Hepatic stellate cell (primary cell): ENCODE measurements around the gene PRKCA.
A peak's percentile ranks its signal among the peaks of the same experiment; 100 is the strongest.
"Not testable (repeated sequence)": the region's sequence is repeated elsewhere in the genome, so short reads cannot be mapped to it uniquely, and the experiment has no call there.

Experiments used
- DNase-seq: peaks from one replicate; pipeline ENCODE4 v3.0.0; 2011; ENCODE audit warnings: low spot score

Gene PRKCA

GRCh38 chr17:66489576-66489975 lies 187.2 kb downstream of the PRKCA start:
- DNase-seq: not testable (repeated sequence)

DNA sequence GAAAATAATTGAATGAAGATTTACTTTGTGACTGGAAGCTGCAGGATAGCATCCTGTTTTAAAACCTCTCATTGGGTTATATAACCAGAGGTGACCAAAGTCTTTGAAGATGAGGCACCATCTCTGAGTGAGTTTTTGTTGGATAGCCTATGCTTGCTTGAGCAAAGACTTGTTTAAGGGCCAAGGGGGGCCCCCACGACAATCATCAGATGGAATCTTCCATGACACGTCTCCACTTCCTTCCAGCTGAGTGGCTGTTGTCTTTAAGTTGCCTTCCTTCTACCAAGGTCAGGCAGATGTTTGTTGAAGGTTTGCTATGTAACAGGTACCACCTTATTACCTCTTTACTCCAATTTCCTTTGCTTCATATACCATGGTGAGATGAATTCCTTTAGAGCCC lies 188.8 kb downstream of the PRKCA start:
- no peak for DNase-seq

DNA sequence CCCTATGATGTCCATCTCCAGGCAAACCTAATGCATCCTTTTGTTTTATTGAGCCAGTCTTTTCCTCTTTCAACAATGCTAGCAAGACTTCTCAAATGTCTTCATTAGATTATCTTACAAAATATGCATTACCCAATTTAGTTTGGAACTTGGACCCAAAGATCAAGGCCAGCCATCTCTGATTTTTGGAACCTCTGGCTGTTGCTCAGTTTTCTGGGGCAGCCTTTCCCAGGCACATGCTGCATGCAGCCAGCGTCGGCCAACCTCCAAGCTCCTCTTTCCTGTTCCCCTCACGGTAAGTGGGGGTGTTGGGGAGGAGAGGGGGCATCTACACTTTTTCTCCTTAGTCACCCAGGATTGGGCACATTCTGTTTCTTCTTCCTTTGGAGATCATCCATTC lies 189.3 kb downstream of the PRKCA start:
- no peak for DNase-seq

DNA sequence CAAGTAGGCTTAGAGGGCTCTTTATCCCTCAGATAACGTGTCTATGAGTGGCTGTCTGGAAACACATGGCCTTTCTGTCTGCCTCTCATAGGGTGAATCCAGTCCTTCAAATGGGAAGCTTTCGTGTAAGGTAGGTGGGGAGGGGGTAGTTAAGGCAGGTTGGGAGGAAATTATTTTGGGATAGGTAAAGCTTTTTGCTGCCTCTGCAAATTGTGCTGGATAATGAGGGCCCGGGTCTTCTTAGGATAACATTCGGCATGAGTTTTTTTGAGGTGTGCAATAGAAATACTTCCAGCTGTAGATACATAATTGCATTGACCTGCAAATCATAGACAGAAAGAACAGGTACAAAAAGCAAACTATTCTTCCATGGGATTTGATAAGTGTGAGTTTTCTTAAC lies 189.7 kb downstream of the PRKCA start:
- no peak for DNase-seq

GRCh38 chr17:66492561-66493005 lies 190.2 kb downstream of the PRKCA start:
- no peak for DNase-seq

DNA sequence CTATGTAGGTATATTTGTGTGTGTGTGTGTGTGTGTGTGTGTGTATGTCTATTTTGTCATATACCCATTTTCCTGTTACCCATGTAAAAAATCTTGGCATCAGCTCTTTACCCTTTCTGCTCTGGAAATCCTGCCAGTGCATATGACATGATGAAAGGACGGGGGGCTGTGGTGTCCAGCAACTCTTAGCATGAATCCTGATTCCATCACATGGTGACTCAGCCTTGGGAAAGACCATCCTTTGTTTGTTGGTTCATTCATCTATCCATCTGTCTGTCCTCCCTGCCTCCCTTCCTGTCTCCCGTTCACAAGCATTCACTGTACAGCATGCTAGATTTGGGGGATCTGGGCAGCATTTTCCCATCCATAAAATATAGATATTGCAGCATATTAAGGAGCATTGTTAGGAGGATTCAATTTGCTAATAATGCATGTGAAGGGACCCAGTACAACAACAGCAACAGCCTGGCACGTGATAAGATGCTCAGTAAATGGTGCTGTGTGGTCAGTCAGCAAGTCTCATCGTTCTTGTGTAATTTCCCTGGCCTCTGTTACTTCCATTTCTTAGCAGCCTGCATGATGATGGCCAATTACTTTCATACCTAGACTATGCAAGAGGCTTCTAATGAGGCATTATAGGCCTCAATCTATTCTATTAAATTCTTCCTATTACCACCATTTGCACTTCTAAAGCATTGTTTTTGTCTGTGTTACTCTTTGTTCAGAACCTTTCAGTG lies 191.0 kb downstream of the PRKCA start:
- peak; percentile 37 for DNase-seq

DNA sequence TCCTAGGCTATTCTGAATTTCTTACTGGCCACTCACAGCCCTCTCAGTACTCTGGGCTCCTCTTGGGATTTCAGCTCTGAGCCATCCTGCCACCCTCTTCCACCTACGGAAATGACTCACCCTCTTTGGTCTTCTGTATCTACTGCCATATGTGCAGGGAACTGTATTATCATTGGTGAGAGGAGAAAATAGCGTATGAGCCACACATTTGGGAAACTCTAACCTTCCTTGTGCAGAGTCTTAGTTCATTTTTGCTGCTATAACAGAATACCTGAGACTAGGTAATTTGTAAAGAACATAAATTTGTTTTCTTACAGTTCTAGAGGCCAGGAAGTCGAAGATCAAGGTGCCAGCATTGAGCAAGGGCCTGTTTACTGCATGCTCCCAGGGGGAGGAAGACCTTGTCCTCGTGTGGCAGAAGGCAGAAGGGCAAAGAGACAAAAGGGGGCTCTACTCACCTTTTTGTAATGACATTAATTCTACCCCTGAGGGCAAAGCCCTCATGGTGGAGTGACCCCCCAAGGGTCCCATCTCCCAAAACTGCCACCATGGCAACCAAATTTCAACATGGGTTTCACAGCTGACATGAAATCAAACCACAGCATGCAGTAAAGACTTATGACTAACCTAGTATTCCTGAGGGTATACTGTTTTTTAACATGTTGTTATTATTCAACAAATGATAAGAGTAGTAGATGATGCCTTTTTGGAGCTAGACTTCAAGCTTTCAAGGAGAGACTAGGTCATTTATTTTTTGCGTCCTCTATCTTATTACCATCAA lies 191.8 kb downstream of the PRKCA start:
- peak; percentile 85 for DNase-seq

- DNase-seq: no peak
Measured at GRCh38 chr17:66495035-66495434, 192.6 kb downstream of the PRKCA start.

GRCh38 chr17:66496306-66496705 lies 193.9 kb downstream of the PRKCA start:
- DNase-seq: no peak

GRCh38 chr17:66498580-66498979 lies 196.2 kb downstream of the PRKCA start:
- no peak for DNase-seq

- no peak for DNase-seq
Measured at GRCh38 chr17:66506641-66507040, 204.2 kb downstream of the PRKCA start.

- peak; percentile 79 for DNase-seq
Measured at GRCh38 chr17:66507103-66507923, 204.9 kb downstream of the PRKCA start.

- DNase-seq: no peak
Measured at GRCh38 chr17:66507982-66508760, 205.8 kb downstream of the PRKCA start.

- DNase-seq: peak; percentile 23
Measured at GRCh38 chr17:66508896-66509844, 206.8 kb downstream of the PRKCA start.

GRCh38 chr17:66509926-66510325 lies 207.5 kb downstream of the PRKCA start:
- DNase-seq: no peak

DNA sequence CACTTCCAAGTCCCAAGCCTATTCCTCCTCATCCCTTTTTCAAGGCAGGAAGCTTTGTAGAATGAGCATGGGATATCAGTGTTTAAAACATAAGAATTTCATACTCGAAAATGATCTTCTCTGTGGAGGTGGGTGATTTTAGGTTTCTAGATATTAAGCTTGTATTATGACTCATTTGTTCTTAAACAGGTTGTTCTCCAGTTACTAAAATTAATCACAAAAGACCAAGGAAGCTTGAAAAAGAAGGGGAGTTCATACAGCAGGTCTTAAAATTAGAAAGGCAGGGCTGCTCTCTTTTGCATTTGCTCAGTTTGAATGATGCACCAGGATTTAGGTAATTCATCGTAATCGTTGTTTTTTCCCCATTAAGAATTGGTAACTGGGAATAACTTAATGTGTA lies 208.7 kb downstream of the PRKCA start:
- DNase-seq: no peak

DNA sequence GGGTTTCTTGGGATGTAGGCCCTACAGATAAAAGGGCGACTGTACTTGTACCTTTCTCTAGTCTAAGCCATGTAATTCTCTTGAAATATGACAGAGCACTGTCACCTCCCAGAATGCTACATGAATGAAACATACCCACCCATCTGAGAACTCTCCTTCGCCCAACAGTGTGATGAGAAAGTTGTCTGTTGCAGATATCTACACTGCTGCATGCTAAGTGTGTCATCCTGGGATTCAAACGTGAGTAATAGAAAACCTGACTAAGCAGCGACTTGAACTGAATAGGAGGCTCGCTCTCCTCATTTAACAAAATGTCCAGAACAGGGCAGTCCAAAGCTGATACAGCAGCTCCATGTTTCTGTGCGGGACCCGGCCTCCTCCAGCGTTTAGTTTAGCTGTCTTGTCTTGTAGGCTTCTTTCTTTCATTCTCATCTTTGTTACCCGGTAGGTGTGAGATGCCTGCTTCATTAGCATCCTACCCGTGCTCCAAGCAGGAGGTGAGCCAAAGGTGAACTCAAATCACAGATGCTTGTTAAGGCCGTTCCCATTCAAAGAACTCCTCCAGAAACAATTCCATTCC lies 211.9 kb downstream of the PRKCA start:
- no peak for DNase-seq

DNA sequence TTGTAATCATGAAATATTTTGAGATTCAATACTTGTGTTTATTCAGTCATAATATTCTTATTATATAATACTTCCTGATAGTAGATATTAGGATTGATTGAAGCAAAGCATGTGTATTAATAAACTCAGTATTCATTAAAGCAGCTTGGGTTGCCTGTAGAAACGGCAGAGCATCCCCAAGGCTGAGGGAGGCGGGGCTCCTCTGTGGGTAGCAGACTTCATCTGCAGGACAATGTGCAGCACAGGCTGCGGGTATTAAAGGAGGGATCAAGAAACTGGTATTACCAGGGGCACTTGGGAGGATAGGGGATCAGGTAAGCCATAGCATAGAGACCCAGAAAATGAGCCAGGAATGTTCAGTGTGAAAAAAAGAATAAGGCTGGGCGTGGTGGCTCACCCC lies 213.6 kb downstream of the PRKCA start:
- no peak for DNase-seq

DNA sequence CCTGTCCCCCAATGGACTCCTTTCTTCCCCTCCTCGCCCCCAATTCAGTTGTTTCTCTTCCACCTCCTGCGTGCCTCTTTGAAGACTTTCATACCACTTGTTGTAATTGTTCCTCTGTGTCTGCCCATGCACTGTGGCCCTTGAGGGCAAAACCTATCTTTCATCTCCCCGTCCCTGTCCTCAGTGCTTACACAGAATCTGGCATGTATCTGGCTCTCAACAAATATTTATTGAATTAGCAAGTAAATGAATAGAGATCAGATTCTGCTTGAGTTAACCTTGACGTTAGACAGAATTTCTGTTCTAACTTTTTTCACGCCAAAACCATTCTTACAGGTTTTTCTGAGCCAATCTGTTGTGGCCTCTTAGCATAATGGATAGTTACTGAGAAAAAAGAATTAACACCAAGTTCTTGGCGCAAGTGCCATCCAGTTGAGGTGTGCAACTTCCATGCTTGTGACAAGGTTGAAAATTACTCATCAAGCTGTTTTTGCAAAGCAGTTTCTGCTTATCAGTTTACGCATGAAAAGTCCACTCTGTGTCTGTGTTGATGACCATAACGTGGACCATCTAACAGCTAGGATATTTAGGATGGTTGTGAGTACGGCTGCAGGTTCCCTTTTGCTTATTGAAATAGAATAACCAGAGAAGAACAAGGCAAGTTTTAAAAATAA lies 215.1 kb downstream of the PRKCA start:
- no peak for DNase-seq

DNA sequence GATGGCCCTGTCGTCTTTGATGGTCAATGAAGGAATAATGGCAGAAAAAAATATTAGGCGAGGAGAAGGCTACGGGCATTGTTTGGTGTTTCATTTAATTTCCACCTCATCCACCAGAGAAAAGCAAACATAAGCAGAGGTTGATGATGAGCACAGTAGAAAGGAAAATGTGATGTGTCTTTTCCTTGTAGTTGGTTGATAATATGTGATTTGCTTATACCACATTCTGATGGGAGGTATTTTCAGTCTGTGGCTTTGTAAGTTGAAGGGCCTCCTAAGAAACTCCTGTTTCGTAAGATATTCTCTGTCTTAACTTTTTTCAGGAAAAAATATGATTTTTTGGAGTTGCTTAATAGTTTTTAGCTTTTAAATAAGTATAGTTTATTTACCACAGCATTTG lies 215.7 kb downstream of the PRKCA start:
- DNase-seq: no peak
